HEK293 (cell line): ENCODE measurements around the gene MX1.

Experiments used
- CTCF ChIA-PET: fragments of 350-600 bp; formaldehyde crosslinking; extraction: SDS; loops from one replicate; lab custom pipeline; 2021; ENCODE audit warnings: antibody characterized with exemption; lab: Yijun Ruan, JAX
- POLR2A ChIA-PET: fragments of 300-600 bp; formaldehyde crosslinking; extraction: SDS; loops from one replicate; lab custom pipeline; 2020; ENCODE audit warnings: antibody characterized with exemption, inconsistent platforms; lab: Yijun Ruan, JAX
- H3K27ac ChIP-seq: fragments of 200-500 bp; sonication (Bioruptor generic); 2 replicates; pipeline ENCODE4 v1.5.1; 2014; ENCODE audit warnings: low read depth, low read length, control low read depth, inconsistent platforms; ENCODE audit errors: extremely low read depth
- H3K36me3 ChIP-seq, 2 experiments: fragments of 200-500 bp in 1 of 2; sonication (Bioruptor generic) in 1 of 2; 1 replicate in 1 of 2; 2 replicates in 1 of 2; pipeline ENCODE4 v1.5.1; 2014 to 2017; ENCODE audit warnings: inconsistent platforms in 2 of 2, low read length in 2 of 2; ENCODE audit not compliant: control insufficient read depth in 2 of 2, insufficient read depth in 1 of 2
- H3K4me1 ChIP-seq: fragments of 200-500 bp; sonication (Bioruptor generic); 2 replicates; pipeline ENCODE4 v1.5.1; 2014; ENCODE audit warnings: mild to moderate bottlenecking, low read length, inconsistent platforms; ENCODE audit not compliant: control insufficient read depth, insufficient read depth
- H3K4me3 ChIP-seq: 2 replicates; pipeline ENCODE4 v1.5.1; 2011; ENCODE audit warnings: low read depth, mild to moderate bottlenecking, control low read depth, low read length, moderate library complexity
- H3K9me3 ChIP-seq: fragments of 200-500 bp; sonication (Bioruptor generic); 2 replicates; pipeline ENCODE4 v1.5.1; 2014; ENCODE audit warnings: low read depth, low read length, inconsistent platforms; ENCODE audit not compliant: control insufficient read depth, insufficient read depth
- GLIS2 ChIP-seq: fragments of 450-650 bp; formaldehyde crosslinking; IDR thresholded peaks from 2 replicates; pipeline ENCODE4 v1.5.1; 2016; ENCODE audit warnings: missing biosample characterization, missing genetic modification characterization
- REST ChIP-seq: fragments of 450-650 bp; formaldehyde crosslinking; IDR thresholded peaks from 2 replicates; pipeline ENCODE4 v1.5.1; 2016; ENCODE audit warnings: missing biosample characterization, missing genetic modification characterization
- WT1 ChIP-seq: fragments of 450-650 bp; formaldehyde crosslinking; IDR thresholded peaks from 2 replicates; pipeline ENCODE4 v1.5.1; 2016; ENCODE audit warnings: missing biosample characterization, missing genetic modification characterization
- ZBTB49 ChIP-seq: fragments of 450-650 bp; formaldehyde crosslinking; IDR thresholded peaks from 2 replicates; pipeline ENCODE4 v1.5.1; 2016; ENCODE audit warnings: missing biosample characterization, missing genetic modification characterization, low read depth
- ZNF174 ChIP-seq: fragments of 450-650 bp; formaldehyde crosslinking; IDR thresholded peaks from 2 replicates; pipeline ENCODE4 v1.5.0; 2017; ENCODE audit warnings: missing biosample characterization, mild to moderate bottlenecking, missing genetic modification characterization
- ZNF18 ChIP-seq: fragments of 450-650 bp; formaldehyde crosslinking; IDR thresholded peaks from 2 replicates; pipeline ENCODE4 v1.5.1; 2016; ENCODE audit warnings: missing biosample characterization, missing genetic modification characterization
- ZNF350 ChIP-seq: fragments of 450-650 bp; formaldehyde crosslinking; IDR thresholded peaks from 2 replicates; pipeline ENCODE4 v1.5.0; 2017; ENCODE audit warnings: missing biosample characterization, mild to moderate bottlenecking, missing genetic modification characterization
- ZNF366 ChIP-seq: fragments of 450-650 bp; formaldehyde crosslinking; conservative IDR thresholded peaks from 2 replicates; pipeline ENCODE4 v1.5.1; 2016; ENCODE audit warnings: missing biosample characterization, missing genetic modification characterization
- ZNF558 ChIP-seq: fragments of 450-650 bp; formaldehyde crosslinking; IDR thresholded peaks from 2 replicates; pipeline ENCODE4 v1.5.1; 2016; ENCODE audit warnings: missing biosample characterization, missing genetic modification characterization
- ZNF621 ChIP-seq: fragments of 450-650 bp; formaldehyde crosslinking; IDR thresholded peaks from 2 replicates; pipeline ENCODE4 v1.5.1; 2017; ENCODE audit warnings: missing biosample characterization, missing genetic modification characterization
- ZNF677 ChIP-seq: fragments of 450-650 bp; IDR thresholded peaks from 2 replicates; pipeline ENCODE4 v1.5.0; 2018; ENCODE audit warnings: missing biosample characterization, mild to moderate bottlenecking, missing genetic modification characterization, moderate library complexity
- ZSCAN4 ChIP-seq: fragments of 450-650 bp; formaldehyde crosslinking; IDR thresholded peaks from 2 replicates; pipeline ENCODE4 v1.5.1; 2017; ENCODE audit warnings: missing biosample characterization, missing genetic modification characterization
- TF ChIP-seq, protein P1 (sequence below): fragments of 450-650 bp; formaldehyde crosslinking; IDR thresholded peaks from 2 replicates; pipeline ENCODE4 v1.5.1; 2016; ENCODE audit warnings: missing biosample characterization, missing genetic modification characterization, low read depth

MX1 gene

DNA sequence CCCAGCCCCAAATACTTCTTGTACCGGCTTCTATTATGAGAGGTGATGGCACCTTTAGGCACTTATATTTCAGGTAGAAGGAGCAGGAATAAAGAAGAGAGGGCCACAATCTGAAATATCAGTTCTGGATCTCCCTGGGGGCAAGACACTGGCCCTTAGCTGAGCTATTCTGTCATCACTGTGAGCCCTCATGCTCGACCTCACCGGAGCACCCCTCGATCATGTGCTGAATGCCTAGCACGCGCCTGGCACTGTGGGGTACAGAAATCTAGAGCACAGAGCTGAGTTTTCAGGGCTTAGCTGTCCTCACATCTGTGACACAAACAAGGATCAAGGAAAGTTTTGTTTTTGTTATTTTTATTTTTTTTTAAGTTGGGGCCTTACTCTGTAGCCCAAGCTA, 7.6 kb upstream of the MX1 start:
- Histone ChIP-seq H3K9me3 (no peaks in the 10 kb centered on the region), H3K36me3 (no peaks in the 10 kb centered on the region), H3K4me3 (no peak overlapping the region), H3K27ac (no peak overlapping the region)
- POLR2A ChIA-PET, result no interaction called here
- TF ChIP-seq, protein P1, sequence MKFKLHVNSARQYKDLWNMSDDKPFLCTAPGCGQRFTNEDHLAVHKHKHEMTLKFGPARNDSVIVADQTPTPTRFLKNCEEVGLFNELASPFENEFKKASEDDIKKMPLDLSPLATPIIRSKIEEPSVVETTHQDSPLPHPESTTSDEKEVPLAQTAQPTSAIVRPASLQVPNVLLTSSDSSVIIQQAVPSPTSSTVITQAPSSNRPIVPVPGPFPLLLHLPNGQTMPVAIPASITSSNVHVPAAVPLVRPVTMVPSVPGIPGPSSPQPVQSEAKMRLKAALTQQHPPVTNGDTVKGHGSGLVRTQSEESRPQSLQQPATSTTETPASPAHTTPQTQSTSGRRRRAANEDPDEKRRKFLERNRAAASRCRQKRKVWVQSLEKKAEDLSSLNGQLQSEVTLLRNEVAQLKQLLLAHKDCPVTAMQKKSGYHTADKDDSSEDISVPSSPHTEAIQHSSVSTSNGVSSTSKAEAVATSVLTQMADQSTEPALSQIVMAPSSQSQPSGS, result no peak
- no peak for TF ChIP-seq ZSCAN4 (tag by site-specific recombination)
- TF ChIP-seq GLIS2 (tag by site-specific recombination), result no peak
- TF ChIP-seq ZNF621, result no peak
- TF ChIP-seq ZBTB49, result no peak
- no peak for TF ChIP-seq ZNF677
- TF ChIP-seq ZNF350, result no peak
- TF ChIP-seq ZNF18 (tag by site-specific recombination), result no peak
- no peak for TF ChIP-seq REST (tag by site-specific recombination)
- no peak for TF ChIP-seq ZNF558 (tag by site-specific recombination)
- no peak for TF ChIP-seq ZNF174 (tag by site-specific recombination)
- TF ChIP-seq, all 188 proteins: peak for 0
- 0 out of 2 replicates have a peak, but pooled peaks cover 3% of the 10 kb centered on the region for H3K4me1 ChIP-seq
- CTCF ChIA-PET, result no interaction called here

- Histone ChIP-seq H3K9me3 (no peaks in the 10 kb centered on the region), H3K27ac (no peak overlapping the region), H3K36me3 (no peaks in the 10 kb centered on the region), H3K4me1 (0 out of 2 replicates have a peak, but pooled peaks cover 3% of the 10 kb centered on the region), H3K4me3 (no peak overlapping the region)
- CTCF ChIA-PET, result interaction anchor here (0.5 kb wide), 1 partner anchor 790 kb away, joined by 3 read pairs; no protein-coding TSS in a partner anchor
- TF ChIP-seq ZNF366 (0 out of 2 replicates have a peak, but pooled peaks have one; percentile 30), WT1 (tag by site-specific recombination) (no peak)
- POLR2A ChIA-PET, result no interaction called here
These were observed 6.9 kb upstream of the MX1 start for GRCh38 chr21:41418956-41419680.
